Ishikawa (cell line): ENCODE results near the gene WNT5B.
A peak's percentile ranks its signal among the peaks of the same experiment; 100 is the strongest.

Source experiments
- CEBPB ChIP-seq: IDR thresholded peaks from 2 replicates; pipeline ENCODE4 v1.6.1; 2012
- CREB1 ChIP-seq: IDR thresholded peaks from 2 replicates; pipeline ENCODE4 v1.6.1; 2012; ENCODE audit warnings: low read depth
- EGR1 ChIP-seq: IDR thresholded peaks from 2 replicates; pipeline ENCODE4 v1.6.1; 2012
- EP300 ChIP-seq: IDR thresholded peaks from 2 replicates; pipeline ENCODE4 v1.6.1; 2012; ENCODE audit warnings: borderline replicate concordance
- FOXM1 ChIP-seq: IDR thresholded peaks from 2 replicates; pipeline ENCODE4 v1.6.1; 2012; ENCODE audit warnings: low read depth, borderline replicate concordance
- NFIC ChIP-seq: IDR thresholded peaks from 2 replicates; pipeline ENCODE4 v1.6.1; 2012
- RAD21 ChIP-seq: IDR thresholded peaks from 2 replicates; pipeline ENCODE4 v1.6.1; 2012; ENCODE audit warnings: low read depth
- TAF1 ChIP-seq: IDR thresholded peaks from 2 replicates; pipeline ENCODE4 v1.6.1; 2012; ENCODE audit warnings: low read depth, mild to moderate bottlenecking
- TCF12 ChIP-seq: IDR thresholded peaks from 2 replicates; pipeline ENCODE4 v1.6.1; 2012; ENCODE audit warnings: low read depth
- TEAD4 ChIP-seq: IDR thresholded peaks from 2 replicates; pipeline ENCODE4 v1.6.1; 2012
- YY1 ChIP-seq: IDR thresholded peaks from 2 replicates; pipeline ENCODE4 v1.6.1; 2012; ENCODE audit warnings: low read depth
- ZBTB7A ChIP-seq: IDR thresholded peaks from 2 replicates; pipeline ENCODE4 v1.6.1; 2012; ENCODE audit warnings: low read depth
- TF ChIP-seq, protein P1 (sequence below): IDR thresholded peaks from 2 replicates; pipeline ENCODE4 v1.6.1; 2012
- TF ChIP-seq, protein P2 (sequence below): IDR thresholded peaks from 2 replicates; pipeline ENCODE4 v1.6.1; 2012; ENCODE audit warnings: low read depth, mild to moderate bottlenecking
- TF ChIP-seq, protein P3 (sequence below): IDR thresholded peaks from 2 replicates; pipeline ENCODE4 v1.6.1; 2012

Gene WNT5B

DNA sequence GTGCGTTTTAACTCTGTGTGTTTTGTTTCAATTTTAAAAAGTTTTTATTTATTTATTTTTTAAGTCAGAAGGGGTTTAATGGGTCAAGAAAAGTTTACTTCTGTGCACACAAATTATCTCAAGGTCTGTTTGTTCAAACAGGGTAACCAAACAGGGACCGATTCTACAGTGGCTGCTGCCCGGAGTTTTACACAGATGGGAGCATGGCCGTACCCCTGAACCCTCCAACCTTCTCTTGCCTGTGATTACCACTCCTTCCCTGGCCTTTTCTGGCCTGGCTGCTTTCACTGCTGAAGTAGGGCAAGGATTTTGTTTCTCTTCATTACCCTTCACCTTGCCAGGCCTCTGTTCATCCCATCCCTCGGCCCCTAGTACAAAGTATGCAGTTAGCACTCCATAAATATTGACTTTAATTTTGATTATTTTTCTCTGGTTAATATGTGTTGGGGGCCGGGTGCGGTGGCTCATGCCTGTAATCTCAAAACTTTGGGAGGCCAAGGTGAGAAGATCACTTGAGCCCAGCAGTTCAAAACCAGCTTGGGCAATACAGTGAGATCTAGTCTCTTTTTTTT is 18.9 kb upstream of the WNT5B start:
- no peak for TF ChIP-seq TCF12
- no peak for TF ChIP-seq EP300
- TF ChIP-seq YY1 = no peak
- TF ChIP-seq FOXM1 = no peak
- TF ChIP-seq CEBPB = no peak

DNA sequence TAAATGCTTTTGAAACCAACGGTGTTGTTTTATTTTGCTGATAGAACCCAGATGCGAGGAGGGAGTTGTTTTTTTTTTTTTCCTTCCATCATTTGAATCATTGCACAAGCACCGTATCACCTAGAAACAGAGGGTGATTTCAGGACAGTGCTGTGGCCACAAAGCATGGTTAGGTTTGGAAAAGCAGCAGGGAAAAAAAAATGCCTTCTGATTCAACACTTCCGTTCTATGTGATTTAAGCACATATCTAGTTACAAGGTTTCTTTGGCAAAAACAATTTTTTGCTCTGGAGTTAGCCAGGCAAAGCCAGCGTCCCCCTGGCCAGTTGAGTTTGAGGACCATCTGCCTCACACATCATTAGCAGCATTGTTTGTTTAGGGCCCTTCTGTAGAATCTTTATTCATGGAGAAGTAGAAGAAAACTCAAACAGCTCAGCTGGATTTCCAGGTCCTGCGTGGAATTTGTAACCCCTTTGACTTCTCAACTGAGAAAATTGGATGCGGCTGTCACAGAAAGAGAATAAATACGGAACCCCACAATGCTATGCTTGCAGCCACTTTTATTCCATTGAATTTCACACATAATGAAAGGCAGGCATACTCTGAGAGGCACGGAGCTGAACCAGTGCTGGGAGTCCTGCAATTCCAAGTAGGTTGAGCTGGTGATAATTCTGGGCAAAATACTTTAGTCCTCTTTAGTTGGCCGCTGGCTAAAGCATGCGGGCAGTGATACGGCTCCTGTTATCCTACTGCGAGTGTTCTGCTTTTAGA is 17.0 kb upstream of the WNT5B start:
- TF ChIP-seq EGR1 = no peak
- TF ChIP-seq YY1 = no peak

DNA sequence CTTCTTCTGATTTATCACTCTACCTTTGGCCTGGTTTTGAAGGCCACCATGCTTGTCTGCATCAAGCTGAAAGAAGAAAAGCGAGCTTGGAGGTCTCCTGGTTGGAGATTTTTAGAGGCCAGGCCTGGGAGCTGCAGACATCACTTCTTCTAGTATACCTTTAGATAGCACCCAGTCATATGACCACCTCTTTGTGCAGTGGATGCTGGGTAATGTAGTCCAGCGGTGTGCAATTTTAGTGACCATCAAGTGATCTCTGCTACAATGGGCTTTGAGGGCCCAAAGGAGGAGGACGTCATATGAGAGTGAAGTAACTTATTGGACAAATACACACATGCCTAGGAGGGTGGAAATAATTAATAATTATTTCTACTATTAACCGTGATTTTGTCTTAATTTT is 15.2 kb upstream of the WNT5B start:
- no peak for TF ChIP-seq FOXM1
- 0 out of 2 replicates have a peak, but pooled peaks have one; percentile 26 for TF ChIP-seq YY1
- no peak for TF ChIP-seq TEAD4
- TF ChIP-seq CEBPB = no peak
- TF ChIP-seq, protein P1, sequence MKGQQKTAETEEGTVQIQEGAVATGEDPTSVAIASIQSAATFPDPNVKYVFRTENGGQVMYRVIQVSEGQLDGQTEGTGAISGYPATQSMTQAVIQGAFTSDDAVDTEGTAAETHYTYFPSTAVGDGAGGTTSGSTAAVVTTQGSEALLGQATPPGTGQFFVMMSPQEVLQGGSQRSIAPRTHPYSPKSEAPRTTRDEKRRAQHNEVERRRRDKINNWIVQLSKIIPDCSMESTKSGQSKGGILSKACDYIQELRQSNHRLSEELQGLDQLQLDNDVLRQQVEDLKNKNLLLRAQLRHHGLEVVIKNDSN = peak; percentile 96

DNA sequence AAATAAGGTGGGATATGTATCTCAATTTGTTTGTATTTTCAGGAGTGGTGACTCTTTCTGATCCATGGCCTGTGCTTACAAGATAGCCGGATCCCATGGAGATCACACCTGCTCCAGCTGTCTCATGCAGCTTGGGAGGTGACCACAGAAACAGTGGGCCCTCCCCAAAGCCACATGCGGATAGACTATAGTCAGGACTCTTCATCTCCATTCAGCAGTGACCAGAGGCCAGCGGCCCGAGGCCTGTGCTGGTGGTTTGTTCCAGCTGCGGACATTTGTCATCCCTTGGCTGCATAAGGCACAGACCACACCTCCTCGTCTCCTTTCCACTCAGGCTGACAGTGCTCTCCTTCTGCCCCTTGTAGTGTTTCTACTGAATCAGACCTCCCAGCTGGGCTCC is 14.7 kb upstream of the WNT5B start:
- TF ChIP-seq, protein P1 = no peak
- TF ChIP-seq CREB1 (no peak), YY1 (no peak)

DNA sequence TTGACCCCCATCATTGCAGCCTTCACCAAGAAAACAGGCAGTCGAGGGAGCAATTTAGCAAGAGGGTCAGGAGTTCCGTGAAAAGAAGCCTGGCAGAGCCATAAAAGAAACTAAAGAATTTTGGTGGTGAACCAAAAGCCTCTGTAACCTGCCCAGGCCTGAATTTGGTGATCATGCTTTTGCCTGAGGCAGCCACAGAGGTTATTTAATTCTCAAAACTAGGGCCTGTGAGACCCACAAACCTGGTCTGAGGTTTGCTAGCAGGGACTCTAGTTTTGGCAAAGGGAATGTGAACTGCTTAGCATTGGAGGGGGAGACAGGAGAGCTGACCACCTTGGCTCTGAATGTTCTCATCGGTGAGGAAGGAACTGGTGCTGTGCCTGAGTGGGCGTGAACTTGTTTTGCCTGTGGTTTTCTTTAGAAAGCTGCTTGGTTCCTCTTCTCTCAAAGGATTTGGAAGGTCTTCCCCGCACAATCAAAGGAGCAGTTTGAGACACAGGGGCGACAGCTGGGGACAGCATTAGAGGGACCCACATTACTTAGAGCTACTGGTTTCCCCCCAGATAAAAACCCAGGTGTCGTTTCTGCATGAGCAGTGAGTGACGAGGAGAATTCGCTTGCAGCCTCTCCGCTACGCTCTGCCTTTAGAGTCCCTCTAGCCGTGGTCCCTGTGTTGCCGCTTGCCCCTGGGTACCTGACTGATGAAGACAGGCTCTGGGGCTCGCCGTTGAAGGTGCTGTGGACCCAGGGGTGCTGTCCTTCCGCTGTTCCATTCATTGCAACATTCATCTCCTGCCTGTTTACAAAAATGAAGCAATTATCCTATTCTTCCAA is 12.6 kb upstream of the WNT5B start:
- TF ChIP-seq TAF1 = no peak
- TF ChIP-seq FOXM1 = no peak

DNA sequence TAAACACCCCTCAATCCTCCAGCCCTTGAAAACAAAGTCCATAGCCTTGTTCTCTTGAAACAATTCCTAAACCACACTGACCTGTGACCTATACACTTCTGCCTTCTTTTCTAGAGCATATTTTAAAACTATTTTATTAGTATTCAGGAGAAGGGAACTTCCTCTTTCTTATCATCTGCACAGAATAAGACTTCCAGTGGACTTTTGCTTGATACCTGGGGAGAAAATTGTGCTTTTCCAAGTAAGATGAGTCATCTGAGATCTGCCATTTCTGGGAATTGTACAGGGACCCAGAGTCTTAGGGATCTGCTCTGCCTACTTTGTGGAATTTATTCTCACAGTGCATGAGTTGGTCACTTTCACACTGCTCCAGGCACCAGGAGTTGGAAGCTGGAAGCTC is 10.5 kb upstream of the WNT5B start:
- TF ChIP-seq ZBTB7A (no peak), TEAD4 (no peak), CREB1 (no peak), RAD21 (no peak), YY1 (no peak), EGR1 (no peak), CEBPB (no peak), EP300 (no peak), NFIC (no peak), TAF1 (no peak), TCF12 (no peak), FOXM1 (no peak)
- TF ChIP-seq, protein P2, sequence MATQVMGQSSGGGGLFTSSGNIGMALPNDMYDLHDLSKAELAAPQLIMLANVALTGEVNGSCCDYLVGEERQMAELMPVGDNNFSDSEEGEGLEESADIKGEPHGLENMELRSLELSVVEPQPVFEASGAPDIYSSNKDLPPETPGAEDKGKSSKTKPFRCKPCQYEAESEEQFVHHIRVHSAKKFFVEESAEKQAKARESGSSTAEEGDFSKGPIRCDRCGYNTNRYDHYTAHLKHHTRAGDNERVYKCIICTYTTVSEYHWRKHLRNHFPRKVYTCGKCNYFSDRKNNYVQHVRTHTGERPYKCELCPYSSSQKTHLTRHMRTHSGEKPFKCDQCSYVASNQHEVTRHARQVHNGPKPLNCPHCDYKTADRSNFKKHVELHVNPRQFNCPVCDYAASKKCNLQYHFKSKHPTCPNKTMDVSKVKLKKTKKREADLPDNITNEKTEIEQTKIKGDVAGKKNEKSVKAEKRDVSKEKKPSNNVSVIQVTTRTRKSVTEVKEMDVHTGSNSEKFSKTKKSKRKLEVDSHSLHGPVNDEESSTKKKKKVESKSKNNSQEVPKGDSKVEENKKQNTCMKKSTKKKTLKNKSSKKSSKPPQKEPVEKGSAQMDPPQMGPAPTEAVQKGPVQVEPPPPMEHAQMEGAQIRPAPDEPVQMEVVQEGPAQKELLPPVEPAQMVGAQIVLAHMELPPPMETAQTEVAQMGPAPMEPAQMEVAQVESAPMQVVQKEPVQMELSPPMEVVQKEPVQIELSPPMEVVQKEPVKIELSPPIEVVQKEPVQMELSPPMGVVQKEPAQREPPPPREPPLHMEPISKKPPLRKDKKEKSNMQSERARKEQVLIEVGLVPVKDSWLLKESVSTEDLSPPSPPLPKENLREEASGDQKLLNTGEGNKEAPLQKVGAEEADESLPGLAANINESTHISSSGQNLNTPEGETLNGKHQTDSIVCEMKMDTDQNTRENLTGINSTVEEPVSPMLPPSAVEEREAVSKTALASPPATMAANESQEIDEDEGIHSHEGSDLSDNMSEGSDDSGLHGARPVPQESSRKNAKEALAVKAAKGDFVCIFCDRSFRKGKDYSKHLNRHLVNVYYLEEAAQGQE = no peak
- TF ChIP-seq, protein P3, sequence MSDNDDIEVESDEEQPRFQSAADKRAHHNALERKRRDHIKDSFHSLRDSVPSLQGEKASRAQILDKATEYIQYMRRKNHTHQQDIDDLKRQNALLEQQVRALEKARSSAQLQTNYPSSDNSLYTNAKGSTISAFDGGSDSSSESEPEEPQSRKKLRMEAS = no peak
- TF ChIP-seq, protein P1 = no peak

DNA sequence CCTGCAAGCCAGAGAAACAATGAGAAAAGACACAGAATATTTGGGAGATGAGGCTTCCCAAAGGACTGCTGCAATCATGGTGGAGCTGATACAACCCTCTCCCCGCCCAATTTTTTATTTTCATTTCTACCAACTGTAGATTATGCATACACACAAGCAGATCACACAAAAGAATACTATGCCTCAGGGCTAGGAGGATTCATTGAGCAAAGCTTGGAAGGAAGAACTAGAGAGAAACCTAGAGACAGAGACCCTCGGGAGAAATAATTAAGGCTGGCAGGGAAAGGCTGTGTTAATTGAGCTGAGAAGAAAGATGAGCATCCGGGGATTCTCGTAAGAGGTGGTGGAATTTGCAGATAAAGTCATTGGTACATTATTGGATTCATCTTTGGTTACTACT is 9.9 kb upstream of the WNT5B start:
- TF ChIP-seq TEAD4 (no peak), CEBPB (no peak), TCF12 (no peak), RAD21 (no peak), NFIC (no peak), YY1 (no peak)
- TF ChIP-seq, protein P1 = no peak
